H9 (cell line): ENCODE measurements around the gene CLDN12. TPM values are rescaled to one million over a fixed set of nuclear protein-coding genes. Genes with fewer than 3 reads are reported as not detected.

Source experiments
- DNase-seq: peaks from one replicate; pipeline ENCODE4 v3.0.0-alpha.2; 2017
- H2AFZ ChIP-seq: one replicate; pipeline ENCODE4 v1.6.1; 2013; ENCODE audit warnings: mild to moderate bottlenecking, low read length, control low read depth, moderate library complexity
- H2AK5ac ChIP-seq: 2 replicates; pipeline ENCODE4 v1.6.1; 2013; ENCODE audit warnings: low read length, control low read depth, mixed read lengths; ENCODE audit not compliant: insufficient read length
- H2BK120ac ChIP-seq: one replicate; pipeline ENCODE4 v1.6.1; 2013; ENCODE audit warnings: low read depth, mild to moderate bottlenecking, low read length, control low read depth, inconsistent platforms; ENCODE audit not compliant: poor library complexity, severe bottlenecking
- H2BK12ac ChIP-seq: 2 replicates; pipeline ENCODE4 v1.6.1; 2013; ENCODE audit warnings: low read length, control low read depth, mixed read lengths, low read depth; ENCODE audit not compliant: insufficient read length
- H2BK15ac ChIP-seq: 2 replicates; pipeline ENCODE4 v1.6.1; 2013; ENCODE audit warnings: low read depth, low read length, control low read depth
- H2BK20ac ChIP-seq: one replicate; pipeline ENCODE4 v1.6.1; 2013; ENCODE audit warnings: low read depth, mild to moderate bottlenecking, low read length, control low read depth, inconsistent platforms; ENCODE audit not compliant: poor library complexity, severe bottlenecking
- H2BK5ac ChIP-seq: 2 replicates; pipeline ENCODE4 v1.6.1; 2013; ENCODE audit warnings: low read length, control low read depth, mixed read lengths; ENCODE audit not compliant: insufficient read length
- H3K14ac ChIP-seq: 2 replicates; pipeline ENCODE4 v1.6.1; 2013; ENCODE audit warnings: low read length, control low read depth; ENCODE audit not compliant: insufficient read depth
- H3K18ac ChIP-seq: 2 replicates; pipeline ENCODE4 v1.6.1; 2013; ENCODE audit warnings: low read depth, mild to moderate bottlenecking, mixed read lengths, low read length, control low read depth; ENCODE audit not compliant: insufficient read length
- H3K23ac ChIP-seq: 2 replicates; pipeline ENCODE4 v1.6.1; 2013; ENCODE audit warnings: low read length, control low read depth, mixed read lengths, low read depth; ENCODE audit not compliant: insufficient read length
- H3K23me2 ChIP-seq: 2 replicates; pipeline ENCODE4 v1.6.1; 2013; ENCODE audit warnings: low read depth, mild to moderate bottlenecking, mixed read lengths, low read length, control low read depth; ENCODE audit not compliant: insufficient read length, poor library complexity, severe bottlenecking
- H3K27ac ChIP-seq: 2 replicates; pipeline ENCODE4 v1.5.1; 2013; ENCODE audit warnings: low read length, control low read depth, mixed read lengths, low read depth; ENCODE audit not compliant: insufficient read length
- H3K27me3 ChIP-seq: 2 replicates; pipeline ENCODE4 v1.6.1; 2013; ENCODE audit warnings: low read length, control low read depth, inconsistent platforms; ENCODE audit not compliant: insufficient read depth
- H3K4ac ChIP-seq: 2 replicates; pipeline ENCODE4 v1.6.1; 2013; ENCODE audit warnings: low read depth, mild to moderate bottlenecking, control low read depth, inconsistent platforms, low read length, moderate library complexity
- H3K4me1 ChIP-seq: 2 replicates; pipeline ENCODE4 v1.6.1; 2013; ENCODE audit warnings: low read length, control low read depth, inconsistent platforms; ENCODE audit not compliant: insufficient read depth
- H3K4me2 ChIP-seq: 2 replicates; pipeline ENCODE4 v1.6.1; 2013; ENCODE audit warnings: low read length, control low read depth, mixed read lengths; ENCODE audit not compliant: insufficient read length, insufficient read depth
- H3K56ac ChIP-seq: 2 replicates; pipeline ENCODE4 v1.6.1; 2013; ENCODE audit warnings: low read depth, mild to moderate bottlenecking, mixed read lengths, low read length, control low read depth; ENCODE audit not compliant: insufficient read length
- H3K79me1 ChIP-seq: 2 replicates; pipeline ENCODE4 v1.6.1; 2013; ENCODE audit warnings: low read depth, mild to moderate bottlenecking, moderate library complexity, low read length, control low read depth, inconsistent platforms; ENCODE audit not compliant: insufficient read depth, poor library complexity, severe bottlenecking
- H3K79me2 ChIP-seq: 2 replicates; pipeline ENCODE4 v1.6.1; 2013; ENCODE audit warnings: low read length, control low read depth, inconsistent platforms; ENCODE audit not compliant: insufficient read depth
- H3K9ac ChIP-seq: 2 replicates; pipeline ENCODE4 v1.6.1; 2013; ENCODE audit warnings: low read length, control low read depth, mixed read lengths; ENCODE audit not compliant: insufficient read length; ENCODE audit errors: extremely low read depth
- H3K9me3 ChIP-seq: one replicate; pipeline ENCODE4 v1.6.1; 2013; ENCODE audit warnings: low read depth, low read length, inconsistent platforms; ENCODE audit not compliant: control insufficient read depth
- H3T11ph ChIP-seq: one replicate; pipeline ENCODE4 v1.6.1; 2013; ENCODE audit warnings: mild to moderate bottlenecking, low read length, control low read depth, inconsistent platforms
- H4K20me1 ChIP-seq: one replicate; pipeline ENCODE4 v1.6.1; 2013; ENCODE audit not compliant: control insufficient read depth, insufficient read length, insufficient read depth
- H4K5ac ChIP-seq: 2 replicates; pipeline ENCODE4 v1.6.1; 2013; ENCODE audit warnings: low read depth, mild to moderate bottlenecking, mixed read lengths, low read length, control low read depth; ENCODE audit not compliant: insufficient read length
- H4K8ac ChIP-seq: replicated peaks from 2 replicates; pipeline ENCODE4 v1.6.1; 2013; ENCODE audit warnings: low read length, control low read depth, mixed read lengths, low read depth; ENCODE audit not compliant: insufficient read length
- H4K91ac ChIP-seq: 2 replicates; pipeline ENCODE4 v1.6.1; 2013; ENCODE audit warnings: low read depth, mild to moderate bottlenecking, moderate library complexity, mixed read lengths, low read length, control low read depth; ENCODE audit not compliant: insufficient read length
- H3K27ac Mint-ChIP-seq, 3 experiments: 2 replicates in 2 of 3; 3 replicates in 1 of 3; pipeline ENCODE4 v1.8.0; 2020 to 2021; ENCODE audit warnings: mixed read lengths in 3 of 3, mild to moderate bottlenecking in 1 of 3, moderate library complexity in 1 of 3
- H3K27me3 Mint-ChIP-seq: 2 replicates; pipeline ENCODE4 v1.8.0; 2021; ENCODE audit warnings: low read depth, mild to moderate bottlenecking, moderate library complexity, mixed read lengths
- H3K36me3 Mint-ChIP-seq, 3 experiments: 2 replicates in 2 of 3; 3 replicates in 1 of 3; pipeline ENCODE4 v1.8.0; 2020 to 2021; ENCODE audit warnings: low read depth in 3 of 3, mixed read lengths in 3 of 3; ENCODE audit not compliant: insufficient read depth in 1 of 3
- H3K4me1 Mint-ChIP-seq, 2 experiments: 2 replicates each; pipeline ENCODE4 v1.8.0; 2020; ENCODE audit warnings: mixed read lengths in 2 of 2
- H3K4me3 Mint-ChIP-seq, 2 experiments: 2 replicates in 1 of 2; 3 replicates in 1 of 2; pipeline ENCODE4 v1.8.0; 2020 to 2021; ENCODE audit warnings: mild to moderate bottlenecking in 2 of 2, mixed read lengths in 2 of 2, moderate library complexity in 1 of 2
- H3K9me3 Mint-ChIP-seq, 2 experiments: 2 replicates in 1 of 2; 3 replicates in 1 of 2; pipeline ENCODE4 v1.8.0; 2020; ENCODE audit warnings: mild to moderate bottlenecking in 2 of 2, mixed read lengths in 2 of 2, moderate library complexity in 1 of 2
- WGBS: extraction: QIAGEN DNeasy Blood & Tissue Kit; methylation state at CpG from one replicate; pipeline ENCODE4 v1.1.7; 2013; ENCODE audit warnings: missing lambda C conversion rate, low lambda C conversion rate, mixed read lengths; ENCODE audit not compliant: insufficient read length; ENCODE audit errors: extremely low coverage; 5-methylcytosine and 5-hydroxymethylcytosine counted together
- total RNA-seq: library from RNA; stranded (reverse); gene quantifications from 2 replicates; pipeline ENCODE4 v1.2.1, GENCODE V29; 2021
- TF ChIP-seq, protein P1 (sequence below): fragments of 200-600 bp; sonication (generic); conservative IDR thresholded peaks from 3 replicates; pipeline ENCODE4 v1.8.0; 2021; ENCODE audit warnings: antibody characterized with exemption, mild to moderate bottlenecking

CLDN12 gene
- total RNA-seq, 1 experiment from 2014 or later = 40.1 TPM

DNA sequence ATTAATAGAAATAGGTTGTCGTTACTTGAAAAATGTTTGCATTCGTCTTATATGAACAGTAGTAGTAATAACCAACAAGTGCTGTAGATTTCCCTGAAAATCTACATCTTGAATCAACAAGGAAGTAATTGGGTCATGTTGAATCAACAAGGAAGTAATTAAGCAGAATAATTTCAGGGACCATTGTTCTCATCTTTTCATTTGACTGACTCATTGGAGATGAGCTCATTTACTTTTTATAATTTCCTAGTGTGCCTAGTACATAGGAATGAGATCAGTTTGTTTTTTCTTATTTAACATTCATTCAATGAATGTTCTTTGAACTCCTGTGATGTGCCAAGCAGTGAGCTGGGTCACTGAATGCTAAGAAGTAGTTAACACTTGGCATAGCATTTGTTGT lies 8.2 kb downstream of the CLDN12 start:
- Histone ChIP-seq H3K56ac (no peak overlapping the region), H2BK5ac (no peak overlapping the region), H2BK20ac (no peak overlapping the region), H3K27ac (no peak overlapping the region), H3K4me2 (no peak overlapping the region), H4K8ac (no peak overlapping the region), H3K79me2 (no peaks in the 10 kb centered on the region), H4K20me1 (no peaks in the 10 kb centered on the region), H3K9me3 (no peaks in the 10 kb centered on the region), H3K14ac (no peak overlapping the region), H3K9ac (no peak overlapping the region), H3K23ac (no peak overlapping the region), H3T11ph (no peak overlapping the region), H3K27me3 (no peaks in the 10 kb centered on the region), H3K4me1 (no peaks in the 10 kb centered on the region), H4K5ac (no peak overlapping the region), H2BK120ac (no peak overlapping the region), H3K79me1 (peaks cover 4% of the 10 kb centered on the region), H2BK15ac (no peak overlapping the region), H3K4ac (no peak overlapping the region), H2BK12ac (no peak overlapping the region), H2AFZ (no peak overlapping the region), H3K23me2 (no peaks in the 10 kb centered on the region), H4K91ac (no peak overlapping the region), H3K18ac (no peak overlapping the region), H2AK5ac (no peak overlapping the region)
- TF ChIP-seq, protein P1, sequence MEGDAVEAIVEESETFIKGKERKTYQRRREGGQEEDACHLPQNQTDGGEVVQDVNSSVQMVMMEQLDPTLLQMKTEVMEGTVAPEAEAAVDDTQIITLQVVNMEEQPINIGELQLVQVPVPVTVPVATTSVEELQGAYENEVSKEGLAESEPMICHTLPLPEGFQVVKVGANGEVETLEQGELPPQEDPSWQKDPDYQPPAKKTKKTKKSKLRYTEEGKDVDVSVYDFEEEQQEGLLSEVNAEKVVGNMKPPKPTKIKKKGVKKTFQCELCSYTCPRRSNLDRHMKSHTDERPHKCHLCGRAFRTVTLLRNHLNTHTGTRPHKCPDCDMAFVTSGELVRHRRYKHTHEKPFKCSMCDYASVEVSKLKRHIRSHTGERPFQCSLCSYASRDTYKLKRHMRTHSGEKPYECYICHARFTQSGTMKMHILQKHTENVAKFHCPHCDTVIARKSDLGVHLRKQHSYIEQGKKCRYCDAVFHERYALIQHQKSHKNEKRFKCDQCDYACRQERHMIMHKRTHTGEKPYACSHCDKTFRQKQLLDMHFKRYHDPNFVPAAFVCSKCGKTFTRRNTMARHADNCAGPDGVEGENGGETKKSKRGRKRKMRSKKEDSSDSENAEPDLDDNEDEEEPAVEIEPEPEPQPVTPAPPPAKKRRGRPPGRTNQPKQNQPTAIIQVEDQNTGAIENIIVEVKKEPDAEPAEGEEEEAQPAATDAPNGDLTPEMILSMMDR = no peak
- no peak overlapping the region for H3K4me3 Mint-ChIP-seq
- WGBS = no CpG with 5 or more reads among the region's 2 CpGs
- no peaks in the 10 kb centered on the region for H3K27me3 Mint-ChIP-seq
- H3K36me3 Mint-ChIP-seq = peaks cover 11 to 51% (median 44%) of the 10 kb centered on the region in 3 experiments; a peak in 6 of 7 replicates
- no peak for DNase-seq
- H3K4me1 Mint-ChIP-seq = no peaks in the 10 kb centered on the region
- no peak overlapping the region for H3K27ac Mint-ChIP-seq
- H3K9me3 Mint-ChIP-seq = no peaks in the 10 kb centered on the region
